Body of pancreas (tissue), 4 donors: Measurements from ENCODE around the gene DAZAP1. TPM values are rescaled to one million over a fixed set of nuclear protein-coding genes. Genes with fewer than 3 reads are reported as not detected.

ENCODE experiments used
- ATAC-seq: fragments of 150-250 bp; one replicate; pipeline ENCODE4 v1.9.1; 2016
- DNase-seq, 4 donors: peaks; one replicate each; pipeline ENCODE4 v3.0.0-alpha.2; 2019
- H3K27ac ChIP-seq, 4 donors: fragments of 200-600 bp; sonication (generic); 1 replicate in 3 of 4; 2 replicates in 1 of 4; pipeline versions ENCODE4 v1.5.1 to v1.6.1; 2016 to 2019; ENCODE audit warnings: mild to moderate bottlenecking in 1 of 4, mixed read lengths in 1 of 4, moderate library complexity in 1 of 4
- H3K27me3 ChIP-seq, 2 donors: fragments of 200-600 bp; sonication (generic); one replicate each; pipeline ENCODE4 v1.6.0; 2016; ENCODE audit warnings: mild to moderate bottlenecking in 1 of 2
- H3K36me3 ChIP-seq, 2 donors: fragments of 200-600 bp; sonication (generic); replicated peaks in 1 of 2; 2 replicates each; pipeline ENCODE4 v1.5.1; 2016; ENCODE audit warnings: low read depth in 2 of 2; ENCODE audit not compliant: insufficient read depth in 1 of 2
- H3K4me1 ChIP-seq: fragments of 200-600 bp; sonication (generic); one replicate; pipeline ENCODE4 v1.6.0; 2016
- H3K4me3 ChIP-seq, 2 donors: fragments of 200-600 bp; sonication (generic); 1 replicate in 1 of 2; 2 replicates in 1 of 2; pipeline ENCODE4 v1.5.1; 2016 to 2019
- H3K9me3 ChIP-seq, 3 donors: fragments of 200-600 bp; sonication (generic); 1 replicate in 2 of 3; 2 replicates in 1 of 3; pipeline ENCODE4 v1.5.1; 2016
- POLR2A ChIP-seq, 3 donors: fragments of 450-650 bp; IDR thresholded peaks; one replicate each; pipeline ENCODE4 v1.6.1; 2016; ENCODE audit warnings: antibody characterized with exemption in 3 of 3, mild to moderate bottlenecking in 2 of 3
- WGBS, 2 donors: methylation state at CpG; one replicate each; pipeline ENCODE4 v1.1.5; 2017; 5-methylcytosine and 5-hydroxymethylcytosine counted together
- intact Hi-C: fragments of 100-400 bp; cut with DNase I; formaldehyde crosslinking; loops from one replicate; pipeline ENCODE4 v1.15.1; 2023
- total RNA-seq, 2 donors: library from RNA; depleted of rRNA; stranded (reverse); fragments of >200 nt; gene quantifications; one replicate each; pipeline ENCODE4 v1.1.0, GENCODE V29; 2016
- TF ChIP-seq, protein P1 (sequence below), 7 experiments: fragments of 450-650 bp in 4 of 7; fragments of 200-600 bp in 3 of 7; sonication (generic) in 3 of 7; IDR thresholded peaks; one replicate each; pipeline ENCODE4 v1.5.1; 2016 to 2019; ENCODE audit warnings: antibody characterized with exemption in 7 of 7

Gene DAZAP1
- total RNA-seq, 2 donors from 2014 or later: 25.4 to 63.3 TPM

DNA sequence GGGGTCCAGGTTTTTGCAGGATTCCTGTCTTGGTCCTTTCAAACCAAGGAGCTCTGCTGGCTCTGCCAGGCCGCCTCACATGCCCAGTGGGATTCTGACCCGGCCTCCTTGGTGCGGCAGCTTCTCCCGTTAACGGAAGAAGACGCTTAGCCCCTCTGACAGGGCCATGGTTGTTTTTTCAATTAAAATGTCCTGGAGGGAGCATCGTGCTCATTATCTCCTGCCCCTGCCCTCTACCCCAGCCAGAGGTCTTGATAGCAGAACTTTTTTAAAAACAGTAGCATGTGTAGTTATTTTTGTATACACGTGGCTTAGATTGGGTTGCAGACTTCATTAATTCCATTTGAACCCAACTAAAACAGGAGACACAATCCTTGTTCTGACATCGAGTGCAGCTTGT, 19.4 kb downstream of the DAZAP1 start:
- Histone ChIP-seq H3K27me3 (no peaks in the 10 kb centered on the region), H3K9me3 (no peaks in the 10 kb centered on the region), H3K4me1 (no peaks in the 10 kb centered on the region), H3K36me3 (peaks cover 13 to 26% of the 10 kb centered on the region in 2 donors), H3K27ac (no peak overlapping the region), H3K4me3 (no peak overlapping the region)
- ATAC-seq (no peak), DNase-seq (no peak)
- intact Hi-C loops: no loop called here
- TF ChIP-seq POLR2A (IDR thresholded peaks at IDR 0.05): no peak
- TF ChIP-seq, protein P1, sequence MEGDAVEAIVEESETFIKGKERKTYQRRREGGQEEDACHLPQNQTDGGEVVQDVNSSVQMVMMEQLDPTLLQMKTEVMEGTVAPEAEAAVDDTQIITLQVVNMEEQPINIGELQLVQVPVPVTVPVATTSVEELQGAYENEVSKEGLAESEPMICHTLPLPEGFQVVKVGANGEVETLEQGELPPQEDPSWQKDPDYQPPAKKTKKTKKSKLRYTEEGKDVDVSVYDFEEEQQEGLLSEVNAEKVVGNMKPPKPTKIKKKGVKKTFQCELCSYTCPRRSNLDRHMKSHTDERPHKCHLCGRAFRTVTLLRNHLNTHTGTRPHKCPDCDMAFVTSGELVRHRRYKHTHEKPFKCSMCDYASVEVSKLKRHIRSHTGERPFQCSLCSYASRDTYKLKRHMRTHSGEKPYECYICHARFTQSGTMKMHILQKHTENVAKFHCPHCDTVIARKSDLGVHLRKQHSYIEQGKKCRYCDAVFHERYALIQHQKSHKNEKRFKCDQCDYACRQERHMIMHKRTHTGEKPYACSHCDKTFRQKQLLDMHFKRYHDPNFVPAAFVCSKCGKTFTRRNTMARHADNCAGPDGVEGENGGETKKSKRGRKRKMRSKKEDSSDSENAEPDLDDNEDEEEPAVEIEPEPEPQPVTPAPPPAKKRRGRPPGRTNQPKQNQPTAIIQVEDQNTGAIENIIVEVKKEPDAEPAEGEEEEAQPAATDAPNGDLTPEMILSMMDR (IDR thresholded peaks at IDR 0.05): no peak
- 86 to 90% methylated on average over 9 of the region's 9 CpGs for WGBS, 2 donors

GRCh38 chr19:1427221-1427920, 20.0 kb downstream of the DAZAP1 start:
- DNase-seq: no peak
- 87 to 88% methylated on average over 20 of the region's 27 CpGs for WGBS, 2 donors

GRCh38 chr19:1428738-1429391, 21.5 kb downstream of the DAZAP1 start:
- no peak for ATAC-seq
- TF ChIP-seq, protein P1 (IDR thresholded peaks at IDR 0.05): no peak
- no peak for TF ChIP-seq POLR2A (IDR thresholded peaks at IDR 0.05)
- no peaks in the 10 kb centered on the region for H3K27me3 ChIP-seq
- 77 to 88% methylated on average over 20 to 37 of the region's 41 CpGs for WGBS, 2 donors
- DNase-seq: no peak
- no peaks in the 10 kb centered on the region for H3K4me1 ChIP-seq
- no peak overlapping the region for H3K27ac ChIP-seq
- H3K36me3 ChIP-seq: peaks cover 10 to 21% of the 10 kb centered on the region in 2 donors
- intact Hi-C loops: no loop called here
- no peak overlapping the region for H3K4me3 ChIP-seq
- no peaks in the 10 kb centered on the region for H3K9me3 ChIP-seq

More at GRCh38 chr19:1427221-1427920, 20.0 kb downstream of the DAZAP1 start:
- TF ChIP-seq, protein P1 (IDR thresholded peaks at IDR 0.05): no peak
- TF ChIP-seq POLR2A (IDR thresholded peaks at IDR 0.05): no peak
- H3K36me3 ChIP-seq: peaks cover 10 to 23% of the 10 kb centered on the region in 2 donors
- H3K4me3 ChIP-seq: no peak overlapping the region
- H3K9me3 ChIP-seq: no peaks in the 10 kb centered on the region
- no peak for ATAC-seq
- H3K4me1 ChIP-seq: no peaks in the 10 kb centered on the region
- intact Hi-C loops: no loop called here
- H3K27me3 ChIP-seq: no peaks in the 10 kb centered on the region
- H3K27ac ChIP-seq: no peak overlapping the region

GRCh38 chr19:1429750-1430149, 22.4 kb downstream of the DAZAP1 start:
- WGBS, 2 donors: 58 to 67% methylated on average over 3 to 14 of the region's 14 CpGs

More at GRCh38 chr19:1429750-1430149, 22.4 kb downstream of the DAZAP1 start:
- Histone ChIP-seq H3K36me3 (peaks cover 17 to 23% of the 10 kb centered on the region in 2 donors), H3K27me3 (no peaks in the 10 kb centered on the region), H3K4me1 (no peaks in the 10 kb centered on the region), H3K9me3 (no peaks in the 10 kb centered on the region), H3K4me3 (no peak overlapping the region), H3K27ac (no peak overlapping the region)
- intact Hi-C loops: no loop called here
- no peak for DNase-seq
- TF ChIP-seq, protein P1 (IDR thresholded peaks at IDR 0.05): no peak
- TF ChIP-seq POLR2A (IDR thresholded peaks at IDR 0.05): no peak
- ATAC-seq: peak; percentile 8
